GM18951 (cell line): Measurements from ENCODE around the gene PHF12.

Experiments used
- POLR2A ChIP-seq: IDR thresholded peaks from 4 replicates; pipeline ENCODE4 v1.6.1; 2011; ENCODE audit warnings: mild to moderate bottlenecking; ENCODE audit not compliant: insufficient read length, insufficient read depth; ENCODE audit errors: extremely low read depth
- in situ Hi-C: fragments of 300-500 bp; cut with MboI; formaldehyde crosslinking; loops from one replicate; pipeline ENCODE4 v1.12.0; 2022; ENCODE audit warnings: low sequenced_read_pairs, mixed read lengths, inconsistent platforms; ENCODE audit not compliant: unreplicated experiment

PHF12 gene

GRCh38 chr17:28983286-28984230 lies 32.2 kb upstream of the PHF12 start:
- TF ChIP-seq POLR2A: no peak
- in situ Hi-C loops: no loop called here

GRCh38 chr17:28982131-28982793 lies 30.9 kb upstream of the PHF12 start:
- in situ Hi-C loops: no loop called here
- no peak for TF ChIP-seq POLR2A

- in situ Hi-C loops: loop anchor here (10.0 kb wide), 1 partner anchor 126 kb away; no protein-coding TSS in a partner anchor
- TF ChIP-seq POLR2A: no peak
Observed at GRCh38 chr17:28978356-28978964, 27.1 kb upstream of the PHF12 start.

GRCh38 chr17:28977659-28978355 lies 26.5 kb upstream of the PHF12 start:
- in situ Hi-C loops: loop anchor here (10.0 kb wide), 1 partner anchor 127 kb away; no protein-coding TSS in a partner anchor
- no peak for TF ChIP-seq POLR2A

- no peak for TF ChIP-seq POLR2A
- in situ Hi-C loops: loop anchor here (10.0 kb wide), 1 partner anchor 129 kb away; no protein-coding TSS in a partner anchor
Observed at GRCh38 chr17:28975646-28976045, 24.3 kb upstream of the PHF12 start.

- in situ Hi-C loops: loop anchor here (10.0 kb wide), 1 partner anchor 130 kb away; no protein-coding TSS in a partner anchor
- TF ChIP-seq POLR2A: no peak
Observed at GRCh38 chr17:28975031-28975430, 23.7 kb upstream of the PHF12 start.

- in situ Hi-C loops: loop anchor here (10.0 kb wide), 1 partner anchor 130 kb away; no protein-coding TSS in a partner anchor
- TF ChIP-seq POLR2A: no peak
Observed at GRCh38 chr17:28974451-28974850, 23.1 kb upstream of the PHF12 start.

GRCh38 chr17:28973425-28973824 lies 22.1 kb upstream of the PHF12 start:
- in situ Hi-C loops: loop anchor here (10.0 kb wide), 1 partner anchor 131 kb away; no protein-coding TSS in a partner anchor
- TF ChIP-seq POLR2A: no peak

- in situ Hi-C loops: loop anchor here (10.0 kb wide), 1 partner anchor 132 kb away; no protein-coding TSS in a partner anchor
- TF ChIP-seq POLR2A: no peak
Observed at GRCh38 chr17:28972437-28972836, 21.1 kb upstream of the PHF12 start.

- in situ Hi-C loops: loop anchor here (10.0 kb wide), 1 partner anchor 134 kb away; no protein-coding TSS in a partner anchor
- TF ChIP-seq POLR2A: no peak
Observed at GRCh38 chr17:28970879-28971278, 19.6 kb upstream of the PHF12 start.

GRCh38 chr17:28969706-28970393 lies 18.5 kb upstream of the PHF12 start:
- TF ChIP-seq POLR2A: no peak
- in situ Hi-C loops: loop anchor here (10.0 kb wide), 2 partner anchors 135 to 155 kb away; no protein-coding TSS in a partner anchor

GRCh38 chr17:28968914-28969295 lies 17.6 kb upstream of the PHF12 start:
- in situ Hi-C loops: loop anchor here (10.0 kb wide), 1 partner anchor 156 kb away; no protein-coding TSS in a partner anchor
- TF ChIP-seq POLR2A: no peak
